HG02884 (cell line): ENCODE data around the gene MPG.
A peak's percentile ranks its signal among the peaks of the same experiment; 100 is the strongest.
"Not testable (repeated sequence)": the region's sequence is repeated elsewhere in the genome, so short reads cannot be mapped to it uniquely, and the experiment has no call there.

Experiments used
- ATAC-seq: cut with Tn5 transposase; IDR thresholded peaks from one replicate; pipeline ENCODE4 v1.9.1; 2021; ENCODE audit warnings: mild to moderate bottlenecking, moderate library complexity; ENCODE audit not compliant: unreplicated experiment

Gene MPG

DNA sequence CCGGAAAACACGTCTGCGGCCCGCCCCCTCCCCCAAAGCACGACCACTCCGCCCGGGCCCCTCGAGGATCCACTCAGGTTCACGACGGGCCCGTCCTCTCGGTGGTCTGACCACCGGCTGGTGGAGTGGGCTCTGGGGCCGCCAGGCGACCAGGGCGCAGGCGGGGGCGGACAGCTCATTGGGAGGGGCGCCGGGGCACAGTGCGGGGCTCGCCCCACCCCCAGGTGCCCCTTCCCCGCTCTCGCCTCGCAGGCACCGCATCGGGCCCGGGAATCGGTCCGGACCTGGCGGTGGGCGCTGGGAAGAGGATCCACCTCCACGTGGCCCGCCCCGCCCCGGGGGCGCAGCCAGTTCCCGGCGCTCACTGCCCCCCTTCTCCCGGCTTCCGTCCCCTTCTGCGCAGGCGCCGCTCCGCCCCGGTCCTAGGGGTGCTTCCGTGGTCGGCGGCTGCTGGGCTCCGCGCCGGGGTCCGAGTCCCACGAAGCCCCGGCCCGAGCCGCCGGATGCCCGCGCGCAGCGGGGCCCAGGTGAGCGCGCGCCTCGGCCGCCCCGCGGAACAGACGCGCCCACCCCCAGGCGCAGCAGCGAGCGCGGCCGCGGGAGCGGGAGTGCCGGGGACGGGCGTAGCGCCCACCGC lies at the start of gene MPG:
MPG (plus strand) TSS at position 419 of the 637 bp plus-strand sequence; CDS start at position 504, 85 bp downstream.
- ATAC-seq, result peak; percentile 65

DNA sequence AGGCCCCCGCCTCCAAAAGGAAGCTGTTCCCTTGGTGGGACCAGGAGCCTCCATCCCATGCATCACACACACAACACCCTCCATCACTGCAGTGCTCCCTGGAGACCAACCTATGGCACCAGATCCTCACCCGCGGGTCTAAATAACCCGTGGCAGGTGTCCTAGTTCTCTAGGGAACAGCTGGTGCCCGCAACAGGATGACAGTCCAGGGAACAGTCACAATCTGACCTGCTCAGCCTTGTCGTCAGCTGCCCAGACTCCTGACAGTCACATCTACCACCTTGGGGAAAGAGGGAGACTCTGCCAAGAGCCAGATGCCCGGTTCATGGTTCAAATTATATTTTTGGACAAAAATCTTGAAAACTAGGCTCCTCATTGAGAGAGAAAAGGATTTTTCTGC lies 47.4 kb upstream of the MPG start:
- not testable (repeated sequence) for ATAC-seq

DNA sequence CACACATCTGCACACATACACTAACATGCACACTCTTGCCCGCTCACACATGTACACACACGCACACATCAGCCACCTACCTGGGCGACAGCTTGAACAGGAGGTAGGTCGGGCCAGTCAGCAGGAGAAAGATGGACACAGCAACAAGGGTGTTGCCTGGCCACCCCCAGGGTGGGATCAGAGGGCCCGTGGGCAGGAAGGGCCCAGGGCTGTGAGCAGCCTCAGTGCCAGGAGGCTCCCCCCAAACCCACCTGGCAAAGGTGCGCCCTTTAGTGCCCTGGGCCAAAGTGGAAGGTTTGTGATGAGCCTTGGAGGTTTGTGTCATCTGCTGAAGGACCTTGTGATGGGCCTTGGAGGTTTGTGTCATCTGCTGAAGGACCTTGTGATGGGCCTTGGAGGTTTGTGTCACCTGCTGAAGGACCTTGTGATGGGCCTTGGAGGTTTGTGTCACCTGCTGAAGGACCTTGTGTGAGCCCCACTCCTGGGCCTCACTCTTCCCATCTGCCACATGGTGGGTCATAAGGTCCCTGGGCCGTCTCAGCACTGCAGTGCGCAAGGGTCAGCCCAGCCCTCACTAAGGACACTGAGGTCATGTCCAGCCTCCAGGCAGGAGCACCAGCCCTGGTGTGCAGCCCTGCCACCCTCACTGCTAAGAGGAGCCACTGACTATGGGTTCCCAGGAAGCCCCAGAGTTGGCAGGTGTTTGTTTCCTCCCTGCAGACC lies 44.7 kb upstream of the MPG start:
- ATAC-seq, result not testable (repeated sequence)

- ATAC-seq, result no peak
These were observed 44.0 kb upstream of the MPG start for GRCh38 chr16:33877-34647.

DNA sequence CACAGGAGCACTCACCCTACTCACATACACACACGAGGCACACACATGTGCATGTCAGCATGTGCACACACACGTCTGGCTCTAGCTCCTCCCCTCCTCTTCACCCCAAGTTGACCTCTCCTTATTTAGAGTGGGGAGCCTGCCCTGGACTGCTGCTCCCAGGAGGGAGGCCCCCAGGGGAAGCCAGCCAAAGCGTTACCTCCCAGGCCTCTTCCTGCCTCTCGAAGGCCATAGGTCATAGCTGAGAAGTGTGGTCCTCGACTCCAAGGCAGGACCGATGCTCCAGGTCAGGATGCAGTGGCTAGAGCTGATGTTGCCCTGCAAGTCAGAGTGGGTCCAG lies 43.4 kb upstream of the MPG start:
- ATAC-seq, result no peak

GRCh38 chr16:35011-35677 lies 42.9 kb upstream of the MPG start:
- ATAC-seq, result no peak

GRCh38 chr16:35678-36305 lies 42.2 kb upstream of the MPG start:
- ATAC-seq, result no peak

DNA sequence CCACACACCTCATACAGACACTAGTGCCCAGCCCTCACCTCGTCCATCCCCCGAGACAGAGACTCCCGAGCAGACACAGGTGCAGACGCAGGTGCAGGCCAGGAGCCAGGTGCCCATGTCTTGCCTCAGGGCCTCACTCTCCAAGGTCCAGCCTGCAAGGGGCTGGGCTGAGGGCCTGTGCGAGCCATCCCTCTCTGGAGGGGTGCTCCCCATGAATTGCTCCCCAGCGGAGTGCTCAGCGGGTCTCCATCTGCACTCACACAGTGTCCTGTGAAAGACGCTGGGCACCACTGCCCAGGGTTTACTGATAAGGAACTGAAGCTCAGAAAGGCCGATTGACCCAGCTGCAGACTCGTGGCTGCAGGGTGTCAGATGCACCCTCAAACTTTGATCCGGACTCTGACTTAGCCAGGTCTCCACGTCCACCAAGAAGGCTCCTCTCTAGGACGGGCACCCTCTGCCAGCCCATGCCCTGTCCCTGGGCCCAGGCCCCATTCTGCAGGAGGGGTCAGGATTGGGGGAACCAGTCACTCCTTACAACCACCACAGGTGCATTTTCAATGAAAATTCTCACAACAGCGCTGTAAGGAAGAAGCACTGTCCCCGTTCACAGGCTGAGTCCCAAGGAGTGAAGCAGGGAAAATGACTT lies 41.6 kb upstream of the MPG start:
- no peak for ATAC-seq

DNA sequence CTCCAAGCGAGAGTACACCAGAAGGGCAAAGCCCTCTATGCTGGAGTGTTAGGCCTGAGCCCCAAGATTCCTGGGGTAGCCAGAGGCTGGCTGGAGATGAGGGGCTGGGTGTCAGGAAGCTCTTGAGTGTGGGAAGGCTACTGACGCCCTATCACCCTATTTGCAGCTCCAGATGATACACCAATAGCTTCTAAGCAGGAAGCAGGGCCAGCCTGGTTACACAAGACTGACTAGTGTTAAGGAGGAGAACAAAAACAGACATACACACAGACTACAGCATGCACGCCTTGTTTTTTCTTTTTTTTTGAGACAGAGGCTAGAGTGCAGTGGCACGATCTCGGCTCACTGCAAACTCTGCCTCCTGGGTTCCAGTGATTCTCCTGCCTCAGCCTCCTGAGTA lies 40.5 kb upstream of the MPG start:
- no peak for ATAC-seq

DNA sequence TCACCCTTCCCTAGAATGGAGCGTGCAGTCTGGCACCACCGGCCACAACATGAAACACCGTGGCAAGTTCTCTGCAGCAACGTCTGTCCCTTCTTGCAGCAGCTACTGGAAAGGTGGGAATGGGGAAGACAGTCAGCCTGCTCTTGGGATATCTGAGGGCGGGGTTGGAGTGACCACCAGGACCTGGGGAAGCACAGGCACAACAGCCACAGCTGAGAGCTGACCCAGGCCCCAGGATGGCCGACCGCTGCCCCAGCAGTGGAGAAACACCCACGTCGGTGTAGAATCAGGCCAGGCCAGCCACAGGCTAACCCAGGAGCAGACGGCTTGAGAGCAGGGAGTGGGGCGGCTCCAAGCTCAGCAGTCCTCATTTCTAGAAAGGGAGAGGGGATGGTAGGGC lies 39.8 kb upstream of the MPG start:
- ATAC-seq, result not testable (repeated sequence)

GRCh38 chr16:38941-39892 lies 38.8 kb upstream of the MPG start:
- no peak for ATAC-seq

- no peak for ATAC-seq
These were observed 36.5 kb upstream of the MPG start for GRCh38 chr16:41439-42068.

GRCh38 chr16:42069-42457 lies 36.0 kb upstream of the MPG start:
- no peak for ATAC-seq

GRCh38 chr16:42691-43090 lies 35.3 kb upstream of the MPG start:
- no peak for ATAC-seq

GRCh38 chr16:43294-43693 lies 34.7 kb upstream of the MPG start:
- no peak for ATAC-seq

DNA sequence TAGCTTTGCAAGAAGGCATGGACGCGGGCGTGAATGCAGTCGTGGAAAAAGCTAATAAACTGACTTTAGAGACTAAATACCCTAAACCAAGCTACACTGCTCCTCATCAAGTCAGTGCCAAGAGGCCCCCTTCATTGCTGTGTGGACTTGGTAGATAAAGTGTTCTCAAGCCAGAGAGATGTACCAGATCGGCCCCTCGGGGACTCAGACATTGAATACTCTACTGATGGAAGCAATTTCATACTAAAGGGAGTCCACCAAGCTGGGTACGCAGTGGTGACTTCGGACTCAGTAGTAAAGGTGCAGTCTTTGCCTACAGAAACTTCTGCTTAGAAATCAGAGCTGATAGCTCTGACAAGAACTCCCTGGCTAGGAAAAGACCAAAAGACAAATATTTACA lies 33.4 kb upstream of the MPG start:
- ATAC-seq, result no peak

GRCh38 chr16:45454-45853 lies 32.6 kb upstream of the MPG start:
- ATAC-seq, result no peak

DNA sequence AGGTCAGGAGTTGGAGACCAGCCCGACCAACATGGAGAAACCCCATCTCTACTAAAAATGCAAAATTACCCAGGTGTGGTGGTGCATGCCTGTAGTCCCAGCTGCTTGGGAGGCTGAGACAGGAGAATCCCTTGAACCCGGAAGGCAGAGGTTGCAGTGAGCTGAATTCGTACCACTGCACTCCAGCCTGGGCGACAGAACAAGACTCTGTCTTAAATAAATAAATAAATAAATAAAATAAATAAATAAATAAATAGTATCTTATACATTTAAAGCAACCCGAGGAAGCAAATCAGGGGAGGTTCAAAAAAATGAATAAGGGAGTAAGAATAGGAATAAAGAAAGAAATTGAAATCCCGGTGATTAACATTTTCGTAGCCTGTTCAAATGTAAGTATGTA lies 31.5 kb upstream of the MPG start:
- not testable (repeated sequence) for ATAC-seq

DNA sequence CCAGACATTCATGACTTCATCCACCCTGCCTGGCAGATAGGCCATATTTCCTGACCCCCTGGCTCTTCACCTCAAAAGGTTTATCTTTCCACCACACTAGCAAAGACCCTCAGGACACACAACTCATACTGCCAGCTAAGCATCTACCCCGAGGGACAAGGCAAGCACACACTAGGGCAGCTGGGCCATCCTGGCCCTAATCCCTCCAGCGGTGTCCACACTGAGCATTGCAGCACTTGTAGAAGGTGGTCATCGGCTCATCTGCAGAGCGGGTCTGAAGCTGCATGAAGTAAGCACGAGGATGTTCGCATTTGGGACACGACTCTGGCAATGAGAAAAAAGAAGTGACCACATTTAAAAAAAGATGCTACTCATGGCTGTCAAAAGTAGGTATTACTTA lies 30.8 kb upstream of the MPG start:
- ATAC-seq, result no peak
